ENCODE results near the gene DNAH12. TPM values are rescaled to one million over a fixed set of nuclear protein-coding genes. Genes with fewer than 3 reads are reported as not detected.
"Not testable (repeated sequence)": the region's sequence is repeated elsewhere in the genome, so short reads cannot be mapped to it uniquely, and the experiment has no call there.

DNAH12 gene
- total and polyA plus RNA-seq, 8 donors: 0.23 to 8.2 (median 0.81) TPM; not detected in 4

DNA sequence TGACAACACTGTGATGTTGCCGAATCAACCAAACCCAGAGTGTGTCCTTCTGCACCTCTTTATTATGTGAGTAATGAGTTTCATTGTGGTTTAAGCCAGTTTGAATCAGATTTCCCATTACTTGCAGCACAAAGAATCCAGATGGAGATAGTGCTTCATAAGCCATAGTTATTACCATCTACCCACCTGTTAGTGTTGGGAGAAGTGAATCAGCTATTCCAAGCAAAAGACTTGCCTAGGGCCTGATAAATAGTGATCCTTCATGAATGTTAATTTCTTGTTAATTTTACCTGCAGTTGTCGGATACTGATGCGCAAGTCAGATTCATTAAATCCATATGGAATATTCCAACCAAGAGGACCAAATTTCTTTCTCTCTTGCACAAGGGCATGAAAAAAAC is 229.9 kb downstream of the DNAH12 start:
- H3K4me3 ChIP-seq: no peak overlapping the region
- H3K27ac ChIP-seq: no peak overlapping the region
- DNase-seq: no peak
- intact Hi-C loops (cut with DNase I; ENCODE audit: low total_unique reads): no loop called here
- H3K4me1 ChIP-seq: no peaks in the 10 kb centered on the region
- WGBS, 5 donors: 81 to 99% (median 97%) methylated on average over 3 of the region's 3 CpGs
- peaks cover 0 to under 1% (median 0%) of the 10 kb centered on the region in 3 donors for H3K27me3 ChIP-seq
- no peaks in the 10 kb centered on the region for H3K36me3 ChIP-seq
- TF ChIP-seq POLR2A (IDR thresholded peaks at IDR 0.05) (no peak), EP300 (IDR thresholded peaks at IDR 0.05) (no peak), POLR2AphosphoS5 (IDR thresholded peaks at IDR 0.05) (no peak), CTCF (IDR thresholded peaks at IDR 0.05) (no peak)
- H3K9me3 ChIP-seq: peaks cover 0 to 8% (median 3%) of the 10 kb centered on the region in 4 donors

GRCh38 chr3:57309769-57310360 is 234.3 kb downstream of the DNAH12 start:
- no peak for DNase-seq
- H3K27me3 ChIP-seq: peaks cover 0 to 6% (median 0%) of the 10 kb centered on the region in 3 donors
- TF ChIP-seq CTCF (IDR thresholded peaks at IDR 0.05): no peak
- H3K4me1 ChIP-seq: no peaks in the 10 kb centered on the region
- WGBS, 5 donors: 37 to 43% (median 38%) methylated on average over 3 of the region's 3 CpGs
- intact Hi-C loops (cut with DNase I; ENCODE audit: low total_unique reads): no loop called here
- no peak overlapping the region for H3K27ac ChIP-seq
- H3K36me3 ChIP-seq: no peaks in the 10 kb centered on the region
- H3K4me3 ChIP-seq: no peak overlapping the region
- H3K9me3 ChIP-seq: no peaks in the 10 kb centered on the region

- H3K9me3 ChIP-seq; H3K4me3 ChIP-seq; H3K4me1 ChIP-seq; H3K36me3 ChIP-seq; H3K27ac ChIP-seq; H3K27me3 ChIP-seq; DNase-seq; intact Hi-C loops (cut with DNase I; ENCODE audit: low total_unique reads): not testable (repeated sequence)
- 90 to 95% (median 95%) methylated on average over 7 of the region's 7 CpGs for WGBS, 5 donors
These were observed 240.6 kb downstream of the DNAH12 start for GRCh38 chr3:57303520-57303919.

DNA sequence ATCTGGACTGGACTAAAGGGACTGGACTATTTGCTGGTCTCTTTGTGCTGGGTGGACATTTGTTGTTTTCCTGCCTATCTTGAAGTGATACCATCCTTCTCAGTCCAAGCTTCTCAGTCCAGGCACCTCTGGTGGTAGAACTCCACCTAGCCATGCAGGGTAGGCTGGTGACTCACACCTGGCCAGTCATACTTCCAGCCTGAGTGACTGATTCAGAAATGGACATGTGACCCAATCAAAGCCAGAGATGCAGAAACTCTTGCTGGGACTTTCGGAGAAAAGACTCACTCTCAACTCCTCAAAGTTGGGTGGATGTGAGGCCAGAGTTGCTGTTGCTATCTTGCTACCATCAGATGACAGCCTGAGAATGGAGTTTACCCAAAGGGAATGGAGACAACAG is 246.1 kb downstream of the DNAH12 start:
- intact Hi-C loops (cut with DNase I; ENCODE audit: low total_unique reads): no loop called here
- Histone ChIP-seq H3K27ac (no peak overlapping the region), H3K4me1 (no peaks in the 10 kb centered on the region), H3K9me3 (no peaks in the 10 kb centered on the region), H3K4me3 (no peak overlapping the region), H3K27me3 (no peaks in the 10 kb centered on the region), H3K36me3 (no peaks in the 10 kb centered on the region)
- 83 to 91% (median 89%) methylated on average over 1 of the region's 1 CpG for WGBS, 5 donors
- no peak for TF ChIP-seq POLR2AphosphoS5 (IDR thresholded peaks at IDR 0.05)
- TF ChIP-seq EP300 (IDR thresholded peaks at IDR 0.05): no peak
- no peak for TF ChIP-seq CTCF (IDR thresholded peaks at IDR 0.05)
- TF ChIP-seq POLR2A (IDR thresholded peaks at IDR 0.05): no peak
- peak; percentile 15 to 35 for DNase-seq

DNA sequence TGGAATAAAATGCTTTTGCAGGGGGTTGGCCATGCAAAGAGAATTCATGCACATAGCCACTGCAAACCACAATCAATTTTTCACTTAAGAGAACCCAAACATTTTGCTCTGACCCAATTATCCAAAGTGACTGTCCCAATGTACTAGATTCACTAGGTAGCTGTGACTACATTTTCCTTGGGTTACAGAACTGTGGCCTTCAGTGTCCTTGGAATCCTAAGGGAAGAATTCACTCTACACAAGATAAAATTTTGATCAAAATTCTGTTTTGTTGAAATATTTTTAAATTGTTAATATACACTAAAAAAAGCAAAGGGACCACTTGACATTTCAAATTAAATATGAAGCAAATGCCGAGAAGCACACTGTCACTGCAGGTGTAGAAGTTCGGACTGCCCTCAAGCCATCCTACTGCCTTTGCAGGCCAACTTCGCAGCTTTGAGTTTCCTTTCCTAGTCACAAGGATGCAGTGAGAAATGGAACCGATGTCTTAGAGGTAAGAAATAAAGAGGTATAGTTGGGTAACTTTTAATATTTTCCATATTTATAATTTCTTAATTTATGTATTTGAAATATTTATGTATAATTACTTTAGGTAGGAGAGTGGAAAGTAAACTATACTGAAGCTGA is 251.1 kb downstream of the DNAH12 start:
- Histone ChIP-seq H3K36me3 (no peaks in the 10 kb centered on the region), H3K27me3 (peaks cover 0 to 4% (median 0%) of the 10 kb centered on the region in 3 donors), H3K4me1 (no peaks in the 10 kb centered on the region), H3K27ac (no peak overlapping the region), H3K4me3 (no peak overlapping the region), H3K9me3 (no peaks in the 10 kb centered on the region)
- TF ChIP-seq CTCF (IDR thresholded peaks at IDR 0.05): no peak
- no peak for TF ChIP-seq EP300 (IDR thresholded peaks at IDR 0.05)
- no peak for TF ChIP-seq POLR2AphosphoS5 (IDR thresholded peaks at IDR 0.05)
- TF ChIP-seq POLR2A (IDR thresholded peaks at IDR 0.05): no peak
- intact Hi-C loops (cut with DNase I; ENCODE audit: low total_unique reads): no loop called here
- WGBS, 5 donors: 92 to 96% (median 92%) methylated on average over 4 of the region's 4 CpGs
- DNase-seq: no peak
